IPS-15b (cell line): Measurements from ENCODE around the gene FYTTD1.
"Not testable (repeated sequence)": the region's sequence is repeated elsewhere in the genome, so short reads cannot be mapped to it uniquely, and the experiment has no call there.

Source experiments
- H3K27me3 ChIP-seq: one replicate; pipeline ENCODE4 v1.6.1; 2013; ENCODE audit warnings: low read length; ENCODE audit not compliant: control insufficient read depth, insufficient read depth
- H3K36me3 ChIP-seq: one replicate; pipeline ENCODE4 v1.6.1; 2013; ENCODE audit warnings: low read length; ENCODE audit not compliant: control insufficient read depth, insufficient read depth
- H3K4me1 ChIP-seq: one replicate; pipeline ENCODE4 v1.6.1; 2013; ENCODE audit warnings: mild to moderate bottlenecking, low read length; ENCODE audit not compliant: control insufficient read depth, insufficient read depth
- H3K4me3 ChIP-seq: one replicate; pipeline ENCODE4 v1.5.1; 2013; ENCODE audit warnings: low read depth, low read length
- H3K9ac ChIP-seq: one replicate; pipeline ENCODE4 v1.6.1; 2013; ENCODE audit warnings: low read depth, mild to moderate bottlenecking, low read length
- H3K9me3 ChIP-seq: one replicate; pipeline ENCODE4 v1.6.1; 2013; ENCODE audit warnings: mild to moderate bottlenecking, low read length; ENCODE audit not compliant: control insufficient read depth, insufficient read depth

FYTTD1 gene

GRCh38 chr3:197727878-197728277 is 21.8 kb upstream of the FYTTD1 start:
- not testable (repeated sequence) for H3K9me3 ChIP-seq, H3K9ac ChIP-seq, H3K27me3 ChIP-seq, H3K4me3 ChIP-seq, H3K36me3 ChIP-seq, H3K4me1 ChIP-seq

DNA sequence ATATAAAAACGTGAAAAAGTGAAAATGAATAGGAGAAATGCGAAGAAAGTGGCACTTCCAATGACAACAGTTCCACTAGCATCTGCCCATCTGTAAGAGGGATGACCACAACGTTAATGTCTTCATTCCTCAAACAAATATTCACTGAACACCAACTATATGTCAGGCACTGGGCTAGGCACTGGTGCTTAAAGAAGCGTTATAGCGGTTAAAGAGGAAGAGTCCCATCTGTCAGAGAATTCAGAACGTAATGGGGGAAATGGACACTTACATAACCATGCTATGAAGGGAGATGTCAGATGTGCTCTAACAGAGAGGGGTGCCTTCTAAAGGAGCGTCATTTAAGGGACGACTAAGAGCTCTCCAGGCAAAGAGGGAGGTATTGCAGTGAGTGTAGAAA is 21.2 kb upstream of the FYTTD1 start:
- H3K4me3 ChIP-seq, result no peak overlapping the region
- H3K27me3 ChIP-seq, result no peaks in the 10 kb centered on the region
- no peaks in the 10 kb centered on the region for H3K36me3 ChIP-seq
- no peaks in the 10 kb centered on the region for H3K4me1 ChIP-seq
- H3K9me3 ChIP-seq, result no peaks in the 10 kb centered on the region
- no peak overlapping the region for H3K9ac ChIP-seq

DNA sequence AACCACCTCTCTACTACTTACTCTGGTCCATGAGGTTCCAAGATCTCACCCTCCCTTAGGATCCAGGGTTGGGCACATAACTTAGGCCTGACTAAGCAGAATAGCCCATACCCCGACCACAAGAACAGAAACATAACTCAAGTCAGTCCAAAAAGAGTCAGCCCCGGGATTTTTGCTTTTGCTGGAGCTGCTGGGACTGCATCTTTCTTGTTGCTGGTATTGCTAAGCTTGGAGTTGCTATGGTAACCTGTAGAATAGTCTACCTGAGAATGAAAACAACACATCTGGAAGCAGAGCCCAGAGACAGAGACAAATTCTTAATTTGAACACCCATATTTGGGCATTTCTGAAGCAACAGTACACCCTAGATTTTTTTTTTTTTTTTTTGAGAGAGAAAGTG is 19.5 kb upstream of the FYTTD1 start:
- H3K36me3 ChIP-seq, result no peaks in the 10 kb centered on the region
- no peaks in the 10 kb centered on the region for H3K27me3 ChIP-seq
- no peak overlapping the region for H3K4me3 ChIP-seq
- no peak overlapping the region for H3K9ac ChIP-seq
- no peaks in the 10 kb centered on the region for H3K4me1 ChIP-seq
- H3K9me3 ChIP-seq, result no peaks in the 10 kb centered on the region

- H3K36me3 ChIP-seq, H3K27me3 ChIP-seq, H3K9me3 ChIP-seq, H3K4me3 ChIP-seq, H3K4me1 ChIP-seq, H3K9ac ChIP-seq: not testable (repeated sequence)
Observed at GRCh38 chr3:197730770-197731169, 18.9 kb upstream of the FYTTD1 start.

DNA sequence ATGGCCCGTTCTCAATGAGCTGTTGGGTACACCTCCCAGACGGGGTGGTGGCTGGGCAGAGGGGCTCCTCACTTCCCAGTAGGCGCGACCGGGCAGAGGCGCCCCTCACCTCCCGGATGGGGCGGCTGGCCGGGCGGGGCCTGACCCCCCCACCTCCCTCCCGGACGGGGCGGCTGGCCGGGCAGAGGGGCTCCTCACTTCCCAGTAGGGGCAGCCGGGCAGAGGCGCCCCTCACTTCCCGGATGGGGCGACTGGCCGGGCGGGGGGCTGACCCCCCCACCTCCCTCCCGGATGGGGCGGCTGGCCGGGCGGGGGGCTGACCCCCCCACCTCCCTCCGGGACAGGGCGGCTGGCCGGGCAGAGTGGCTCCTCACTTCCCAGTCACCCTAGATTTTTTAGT is 18.2 kb upstream of the FYTTD1 start:
- not testable (repeated sequence) for H3K9ac ChIP-seq, H3K4me1 ChIP-seq, H3K4me3 ChIP-seq, H3K36me3 ChIP-seq, H3K27me3 ChIP-seq, H3K9me3 ChIP-seq

DNA sequence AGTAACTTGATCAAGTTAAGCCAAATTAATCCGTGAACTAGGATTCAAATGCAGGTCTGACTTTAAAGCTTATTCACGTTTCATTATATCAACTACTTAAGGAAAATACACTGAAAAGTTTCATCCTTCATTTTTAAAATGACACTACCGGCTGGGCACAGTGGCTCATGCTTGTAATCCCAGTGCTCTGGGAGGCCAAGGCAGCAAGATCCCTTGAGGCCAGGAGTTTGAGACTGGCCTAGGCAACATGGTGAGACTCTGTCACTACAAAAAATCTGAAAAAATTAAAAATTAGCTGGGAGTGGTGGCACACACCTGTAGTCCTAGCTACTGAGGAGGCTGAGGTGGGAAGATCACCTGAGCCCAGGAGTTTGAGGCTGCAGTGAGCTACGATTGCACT is 16.6 kb upstream of the FYTTD1 start:
- Histone ChIP-seq H3K27me3 (no peaks in the 10 kb centered on the region), H3K4me1 (no peaks in the 10 kb centered on the region)

DNA sequence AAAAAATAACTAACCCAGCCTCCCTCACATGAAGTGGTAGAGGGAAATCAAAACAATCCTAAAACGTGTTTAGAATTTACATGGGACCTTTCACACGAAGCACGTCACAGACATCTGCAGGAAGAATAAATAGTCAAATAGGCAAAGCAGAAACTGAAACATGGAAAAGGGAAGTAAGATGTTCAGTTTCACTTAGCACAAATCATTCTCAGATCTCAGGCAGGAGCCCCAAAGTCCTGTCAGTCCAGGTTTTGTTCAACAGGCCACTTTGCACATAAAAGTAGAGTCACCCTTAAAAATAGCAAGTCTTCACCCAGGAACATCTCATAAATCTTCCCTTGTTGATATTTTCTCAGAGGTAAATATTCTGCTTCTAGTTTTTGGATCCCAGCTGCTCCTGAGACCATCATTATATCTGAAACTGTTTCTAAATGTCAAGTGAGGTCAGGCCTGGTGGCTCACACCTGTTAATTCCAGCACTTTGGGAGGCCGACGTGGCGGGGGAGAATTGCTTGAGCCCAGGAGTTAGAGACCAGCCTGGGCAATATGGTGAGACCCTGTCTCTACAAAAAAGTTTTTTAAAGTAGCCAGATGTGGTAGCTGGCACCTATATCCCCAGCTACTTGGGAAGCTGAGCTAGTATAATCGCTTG is 14.9 kb upstream of the FYTTD1 start:
- no peak overlapping the region for H3K9ac ChIP-seq
- H3K9me3 ChIP-seq, result no peaks in the 10 kb centered on the region
- no peaks in the 10 kb centered on the region for H3K36me3 ChIP-seq
- H3K4me3 ChIP-seq, result no peak overlapping the region
- no peaks in the 10 kb centered on the region for H3K4me1 ChIP-seq
- no peaks in the 10 kb centered on the region for H3K27me3 ChIP-seq

More for the DNA sequence above, 16.6 kb upstream of the FYTTD1 start:
- H3K36me3 ChIP-seq, result no peaks in the 10 kb centered on the region
- H3K9me3 ChIP-seq, result no peaks in the 10 kb centered on the region
- no peak overlapping the region for H3K4me3 ChIP-seq
- H3K9ac ChIP-seq, result no peak overlapping the region

- Histone ChIP-seq H3K4me3 (peak overlapping the region; percentile 76), H3K9me3 (no peaks in the 10 kb centered on the region), H3K9ac (peak overlapping the region; percentile 24), H3K27me3 (no peaks in the 10 kb centered on the region), H3K4me1 (no peaks in the 10 kb centered on the region), H3K36me3 (no peaks in the 10 kb centered on the region)
Observed at GRCh38 chr3:197736010-197736490, 13.6 kb upstream of the FYTTD1 start.

GRCh38 chr3:197736491-197737318 is 13.0 kb upstream of the FYTTD1 start, which contains the start of gene RUBCN:
TSS of gene RUBCN (minus strand) at chr3:197736904. CDS start at chr3:197736719, 185 bp downstream.
- Histone ChIP-seq H3K9me3 (no peaks in the 10 kb centered on the region), H3K27me3 (no peaks in the 10 kb centered on the region), H3K4me1 (no peaks in the 10 kb centered on the region), H3K9ac (peak within 1 kb of the TSS; percentile 24), H3K36me3 (no peaks in the 10 kb centered on the region), H3K4me3 (peak within 1 kb of the TSS; percentile 76)

DNA sequence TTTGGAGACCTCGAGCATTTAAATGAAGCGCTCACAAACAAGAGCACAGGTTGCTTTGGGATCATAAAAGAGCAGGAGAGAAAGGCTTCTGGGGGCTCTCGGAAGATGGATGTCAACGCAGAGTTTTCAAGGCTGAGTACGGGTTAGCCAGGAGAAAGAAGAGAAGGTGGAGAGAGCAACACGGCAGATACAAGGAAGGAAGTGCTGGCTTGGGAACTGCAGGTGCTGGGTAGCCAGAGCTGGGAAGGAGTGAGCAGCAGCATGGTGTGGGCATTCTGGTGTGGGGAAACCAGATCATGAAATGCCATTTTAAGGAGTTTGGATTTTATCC is 12.4 kb upstream of the FYTTD1 start:
- peak overlapping the region; percentile 58 for H3K4me3 ChIP-seq
- peak overlapping the region; percentile 3 for H3K9ac ChIP-seq
- no peaks in the 10 kb centered on the region for H3K4me1 ChIP-seq
- H3K27me3 ChIP-seq, result no peaks in the 10 kb centered on the region
- H3K36me3 ChIP-seq, result no peaks in the 10 kb centered on the region
- H3K9me3 ChIP-seq, result no peaks in the 10 kb centered on the region

- Histone ChIP-seq H3K36me3 (no peaks in the 10 kb centered on the region), H3K4me1 (no peaks in the 10 kb centered on the region), H3K27me3 (no peaks in the 10 kb centered on the region), H3K4me3 (peak overlapping the region; percentile 58), H3K9ac (peak overlapping the region; percentile 3), H3K9me3 (no peaks in the 10 kb centered on the region)
Observed at GRCh38 chr3:197737749-197738462, 11.8 kb upstream of the FYTTD1 start.
